ENCODE results near the gene FAM222A. TPM values are rescaled to one million over a fixed set of nuclear protein-coding genes. Genes with fewer than 3 reads are reported as not detected.
A peak's percentile ranks its signal among the peaks of the same experiment; 100 is the strongest.

FAM222A gene
- total RNA-seq, 2 donors from 2014 or later, result 21.6 to 24.4 TPM

- no peaks in the 10 kb centered on the region for H3K27me3 Mint-ChIP-seq (ENCODE audit: insufficient read depth)
- H3K27ac ChIP-seq (ENCODE audit: low read depth, low read length), result no peak overlapping the region
Measured at GRCh38 chr12:109758426-109759420, 45.1 kb downstream of the FAM222A start.

DNA sequence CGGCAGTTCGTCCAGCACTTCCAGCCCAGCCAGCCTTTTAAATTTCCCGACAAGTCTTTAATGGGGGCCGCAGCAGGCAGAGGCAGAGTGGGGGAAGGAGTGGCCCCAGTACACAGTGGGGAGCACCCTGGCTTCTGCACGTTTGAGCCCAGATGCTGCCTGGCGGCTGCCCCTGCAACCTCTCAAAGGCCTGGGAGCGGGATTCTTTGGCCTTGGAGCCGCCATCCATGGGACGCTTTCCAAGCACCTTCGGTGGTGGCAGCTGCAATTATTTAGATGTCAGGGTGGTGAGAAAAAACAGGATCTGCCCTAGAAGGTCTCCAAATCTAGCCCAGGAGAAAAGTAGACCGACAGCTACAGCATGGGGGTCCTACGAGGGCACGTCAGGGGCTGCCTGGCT lies 46.0 kb downstream of the FAM222A start:
- TF ChIP-seq, protein P1, sequence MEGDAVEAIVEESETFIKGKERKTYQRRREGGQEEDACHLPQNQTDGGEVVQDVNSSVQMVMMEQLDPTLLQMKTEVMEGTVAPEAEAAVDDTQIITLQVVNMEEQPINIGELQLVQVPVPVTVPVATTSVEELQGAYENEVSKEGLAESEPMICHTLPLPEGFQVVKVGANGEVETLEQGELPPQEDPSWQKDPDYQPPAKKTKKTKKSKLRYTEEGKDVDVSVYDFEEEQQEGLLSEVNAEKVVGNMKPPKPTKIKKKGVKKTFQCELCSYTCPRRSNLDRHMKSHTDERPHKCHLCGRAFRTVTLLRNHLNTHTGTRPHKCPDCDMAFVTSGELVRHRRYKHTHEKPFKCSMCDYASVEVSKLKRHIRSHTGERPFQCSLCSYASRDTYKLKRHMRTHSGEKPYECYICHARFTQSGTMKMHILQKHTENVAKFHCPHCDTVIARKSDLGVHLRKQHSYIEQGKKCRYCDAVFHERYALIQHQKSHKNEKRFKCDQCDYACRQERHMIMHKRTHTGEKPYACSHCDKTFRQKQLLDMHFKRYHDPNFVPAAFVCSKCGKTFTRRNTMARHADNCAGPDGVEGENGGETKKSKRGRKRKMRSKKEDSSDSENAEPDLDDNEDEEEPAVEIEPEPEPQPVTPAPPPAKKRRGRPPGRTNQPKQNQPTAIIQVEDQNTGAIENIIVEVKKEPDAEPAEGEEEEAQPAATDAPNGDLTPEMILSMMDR (conservative IDR thresholded peaks at IDR 0.05), result no peak
- Histone ChIP-seq H3K9me3 (ENCODE audit: control insufficient read depth, low read length) (peaks cover 24% of the 10 kb centered on the region), H3K36me3 (ENCODE audit: control insufficient read depth, insufficient read depth, low read length) (peaks cover 33% of the 10 kb centered on the region), H3K4me3 (ENCODE audit: low read length) (no peak overlapping the region), H3K9ac (ENCODE audit: extremely low read depth, low read length, poor library complexity, severe bottlenecking) (no peak overlapping the region), H3K27ac (ENCODE audit: low read depth, low read length) (no peak overlapping the region), H3K4me1 (ENCODE audit: control insufficient read depth, insufficient read depth, low read length) (peaks cover 8% of the 10 kb centered on the region), H3K27me3 (ENCODE audit: control insufficient read depth, insufficient read depth, low read length, poor library complexity, severe bottlenecking) (no peaks in the 10 kb centered on the region)
- Mint-ChIP-seq H3K27ac (no peak overlapping the region), H3K36me3 (ENCODE audit: low read depth) (peaks cover 40% of the 10 kb centered on the region), H3K4me3 (no peak overlapping the region), H3K9me3 (peaks cover 24% of the 10 kb centered on the region), H3K27me3 (ENCODE audit: insufficient read depth) (no peaks in the 10 kb centered on the region), H3K4me1 (peaks cover 22% of the 10 kb centered on the region)
- WGBS, 2 experiments (ENCODE audit: insufficient coverage in 1 of 2, insufficient read length in 1 of 2), result 76 to 92% methylated on average over 6 to 13 of the region's 13 CpGs
- DNase-seq, result peak; percentile 46

More at GRCh38 chr12:109758426-109759420, 45.1 kb downstream of the FAM222A start:
- no peaks in the 10 kb centered on the region for H3K27me3 ChIP-seq (ENCODE audit: control insufficient read depth, insufficient read depth, low read length, poor library complexity, severe bottlenecking)
- H3K9ac ChIP-seq (ENCODE audit: extremely low read depth, low read length, poor library complexity, severe bottlenecking), result no peak overlapping the region
- H3K4me3 ChIP-seq (ENCODE audit: low read length), result no peak overlapping the region
- peaks cover 41% of the 10 kb centered on the region for H3K36me3 ChIP-seq (ENCODE audit: control insufficient read depth, insufficient read depth, low read length)
- no peak overlapping the region for H3K4me3 Mint-ChIP-seq
- 73 to 80% methylated on average over 6 to 15 of the region's 15 CpGs for WGBS, 2 experiments (ENCODE audit: insufficient coverage in 1 of 2, insufficient read length in 1 of 2)
- H3K9me3 Mint-ChIP-seq, result peaks cover 24% of the 10 kb centered on the region
- peaks cover 40% of the 10 kb centered on the region for H3K36me3 Mint-ChIP-seq (ENCODE audit: low read depth)
- TF ChIP-seq, protein P1 (conservative IDR thresholded peaks at IDR 0.05), result no peak
- H3K4me1 ChIP-seq (ENCODE audit: control insufficient read depth, insufficient read depth, low read length), result peaks cover 8% of the 10 kb centered on the region
- H3K27ac Mint-ChIP-seq, result peak overlapping the region; percentile 60
- DNase-seq, result peak; percentile 67
- peaks cover 24% of the 10 kb centered on the region for H3K9me3 ChIP-seq (ENCODE audit: control insufficient read depth, low read length)
- H3K4me1 Mint-ChIP-seq, result peaks cover 22% of the 10 kb centered on the region

DNA sequence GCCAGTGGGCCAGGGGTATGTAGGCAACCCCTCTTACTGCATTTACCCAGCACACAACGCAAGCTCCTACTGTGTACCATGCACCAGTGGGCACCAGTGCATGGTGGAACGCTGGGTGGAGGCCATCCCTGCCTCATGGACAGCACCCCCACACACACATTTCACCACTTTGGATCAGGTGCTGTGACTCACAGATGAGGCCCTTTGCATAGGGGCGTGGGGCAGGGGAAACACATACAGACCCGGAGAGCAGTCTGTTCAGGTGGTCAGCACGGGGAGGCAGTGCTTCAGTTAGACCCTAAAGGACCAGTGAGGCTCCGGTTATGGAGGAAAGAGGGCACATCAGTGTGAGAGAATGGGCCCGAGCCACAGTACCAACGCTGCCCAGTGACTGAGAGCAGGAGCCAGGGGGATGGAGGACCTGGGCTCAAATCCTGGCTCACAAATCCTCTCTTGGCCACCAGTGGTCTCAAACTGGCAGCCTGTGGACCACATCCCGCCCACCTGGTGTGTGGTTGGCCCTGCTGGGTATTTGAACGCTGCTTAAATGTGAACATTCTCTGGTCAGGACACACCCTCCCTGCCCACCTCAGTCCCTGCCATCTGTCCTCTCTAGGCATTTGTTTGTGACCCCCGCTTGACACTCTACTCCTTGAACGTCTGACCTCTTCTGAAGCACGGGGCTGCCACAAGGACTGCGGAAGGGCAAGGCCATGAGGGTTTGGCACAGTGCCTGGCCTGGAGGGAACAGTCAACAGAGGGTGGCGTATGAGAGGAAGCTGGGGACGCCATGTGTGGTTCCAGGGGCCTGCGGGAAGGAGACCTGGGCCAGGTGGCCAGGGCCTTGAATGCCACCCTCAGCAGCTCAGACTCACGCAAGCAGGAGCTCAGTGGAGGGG lies 46.7 kb downstream of the FAM222A start:
- no peak overlapping the region for H3K27ac ChIP-seq (ENCODE audit: low read depth, low read length)
- peaks cover 36% of the 10 kb centered on the region for H3K36me3 Mint-ChIP-seq (ENCODE audit: low read depth)
- H3K27me3 ChIP-seq (ENCODE audit: control insufficient read depth, insufficient read depth, low read length, poor library complexity, severe bottlenecking), result no peaks in the 10 kb centered on the region
- H3K9me3 Mint-ChIP-seq, result peaks cover 21% of the 10 kb centered on the region
- no peak overlapping the region for H3K4me3 Mint-ChIP-seq
- no peaks in the 10 kb centered on the region for H3K27me3 Mint-ChIP-seq (ENCODE audit: insufficient read depth)
- peaks cover 18% of the 10 kb centered on the region for H3K9me3 ChIP-seq (ENCODE audit: control insufficient read depth, low read length)
- WGBS, 2 experiments (ENCODE audit: insufficient coverage in 1 of 2, insufficient read length in 1 of 2), result 94 to 95% methylated on average over 13 to 18 of the region's 18 CpGs
- H3K27ac Mint-ChIP-seq, result no peak overlapping the region
- H3K4me1 ChIP-seq (ENCODE audit: control insufficient read depth, insufficient read depth, low read length), result peaks cover 8% of the 10 kb centered on the region
- H3K9ac ChIP-seq (ENCODE audit: extremely low read depth, low read length, poor library complexity, severe bottlenecking), result no peak overlapping the region
- peaks cover 22% of the 10 kb centered on the region for H3K4me1 Mint-ChIP-seq
- peaks cover 29% of the 10 kb centered on the region for H3K36me3 ChIP-seq (ENCODE audit: control insufficient read depth, insufficient read depth, low read length)
- peak; percentile 47 for DNase-seq
- TF ChIP-seq, protein P1 (conservative IDR thresholded peaks at IDR 0.05), result no peak
- H3K4me3 ChIP-seq (ENCODE audit: low read length), result no peak overlapping the region
